ENCODE measurements around the gene FABP1.

Gene FABP1

GRCh38 chr2:88095022-88095421 is 32.8 kb downstream of the FABP1 start (continued):
- no peak for TF ChIP-seq ZNF600 (tag by site-specific recombination; IDR thresholded peaks at IDR 0.05)

DNA sequence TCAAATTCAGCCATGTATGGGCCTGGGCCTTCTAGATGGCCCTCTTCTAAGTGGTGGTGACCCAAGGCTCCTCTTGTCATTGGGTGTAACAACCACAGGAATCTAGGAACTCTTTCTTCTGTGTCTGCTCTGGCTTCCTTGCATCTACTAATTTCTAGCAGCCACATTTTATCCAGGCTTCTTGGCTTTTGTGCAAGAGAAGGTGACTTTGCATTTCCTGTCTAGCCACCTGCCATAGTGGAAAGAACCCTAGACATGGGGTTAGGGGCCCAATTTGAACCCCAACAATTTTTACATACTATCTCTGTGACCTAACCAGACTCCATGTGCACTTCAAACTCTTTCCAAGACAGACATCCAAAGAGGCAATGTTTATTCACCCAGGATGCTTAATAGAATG is 35.1 kb downstream of the FABP1 start:
- no peak overlapping the region for H3K4me3 ChIP-seq (ENCODE audit: low read depth, low read length)
- H3K9me3 ChIP-seq (ENCODE audit: control insufficient read depth, insufficient read depth, low read depth, low read length): no peaks in the 10 kb centered on the region
- TF ChIP-seq TSHZ1 (tag by site-specific recombination; IDR thresholded peaks at IDR 0.05; ENCODE audit: borderline replicate concordance) (no peak), MEIS1 (CRISPR knock-in tag; IDR thresholded peaks at IDR 0.05; ENCODE audit: borderline replicate concordance) (no peak), HOXA7 (CRISPR knock-in tag; IDR thresholded peaks at IDR 0.05; ENCODE audit: borderline replicate concordance) (no peak), ZNF133 (tag by site-specific recombination; IDR thresholded peaks at IDR 0.05) (no peak), ZNF341 (tag by site-specific recombination; IDR thresholded peaks at IDR 0.05; ENCODE audit: low read depth) (no peak), ZNF660 (tag by site-specific recombination; IDR thresholded peaks at IDR 0.05) (no peak), ZNF785 (tag by site-specific recombination; IDR thresholded peaks at IDR 0.05) (no peak), ZNF140 (tag by site-specific recombination; IDR thresholded peaks at IDR 0.05) (no peak), ZNF211 (tag by site-specific recombination; IDR thresholded peaks at IDR 0.05; ENCODE audit: low read depth) (no peak), GLIS1 (tag by site-specific recombination; IDR thresholded peaks at IDR 0.05) (no peak), ZNF514 (tag by site-specific recombination; IDR thresholded peaks at IDR 0.05) (no peak), ZFP41 (tag by site-specific recombination; IDR thresholded peaks at IDR 0.05; ENCODE audit: borderline replicate concordance) (no peak), ZNF148 (tag by site-specific recombination; IDR thresholded peaks at IDR 0.05; ENCODE audit: borderline replicate concordance) (no peak)
- TF ChIP-seq, protein P1, sequence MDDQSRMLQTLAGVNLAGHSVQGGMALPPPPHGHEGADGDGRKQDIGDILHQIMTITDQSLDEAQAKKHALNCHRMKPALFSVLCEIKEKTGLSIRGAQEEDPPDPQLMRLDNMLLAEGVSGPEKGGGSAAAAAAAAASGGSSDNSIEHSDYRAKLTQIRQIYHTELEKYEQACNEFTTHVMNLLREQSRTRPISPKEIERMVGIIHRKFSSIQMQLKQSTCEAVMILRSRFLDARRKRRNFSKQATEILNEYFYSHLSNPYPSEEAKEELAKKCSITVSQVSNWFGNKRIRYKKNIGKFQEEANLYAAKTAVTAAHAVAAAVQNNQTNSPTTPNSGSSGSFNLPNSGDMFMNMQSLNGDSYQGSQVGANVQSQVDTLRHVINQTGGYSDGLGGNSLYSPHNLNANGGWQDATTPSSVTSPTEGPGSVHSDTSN (CRISPR knock-in tag; IDR thresholded peaks at IDR 0.05): no peak
- CTCF ChIA-PET: interaction anchor here (2.1 kb wide), 1 partner anchor 32 kb away, joined by 11 read pairs; no protein-coding TSS in a partner anchor
- POLR2A ChIA-PET: no interaction called here
- no peaks in the 10 kb centered on the region for H3K36me3 ChIP-seq (ENCODE audit: control insufficient read depth in 2 of 2, insufficient read depth in 1 of 2, low read length in 2 of 2)
- H3K4me1 ChIP-seq (ENCODE audit: control insufficient read depth, insufficient read depth, low read length): no peaks in the 10 kb centered on the region
- H3K27ac ChIP-seq (ENCODE audit: extremely low read depth, low read depth, low read length): no peak overlapping the region

GRCh38 chr2:88091943-88092342 is 35.9 kb downstream of the FABP1 start:
- H3K9me3 ChIP-seq (ENCODE audit: control insufficient read depth, insufficient read depth, low read depth, low read length): no peaks in the 10 kb centered on the region
- POLR2A ChIA-PET: no interaction called here
- H3K36me3 ChIP-seq (ENCODE audit: control insufficient read depth in 2 of 2, insufficient read depth in 1 of 2, low read length in 2 of 2): no peaks in the 10 kb centered on the region
- TF ChIP-seq ZNF561 (tag by site-specific recombination; IDR thresholded peaks at IDR 0.05; ENCODE audit: borderline replicate concordance) (no peak), ZNF133 (tag by site-specific recombination; IDR thresholded peaks at IDR 0.05) (no peak), ZEB2 (tag by site-specific recombination; IDR thresholded peaks at IDR 0.05) (no peak), PRDM10 (tag by site-specific recombination; IDR thresholded peaks at IDR 0.05) (no peak), ZNF548 (tag by site-specific recombination; IDR thresholded peaks at IDR 0.05) (no peak), ZNF302 (tag by site-specific recombination; IDR thresholded peaks at IDR 0.05; ENCODE audit: low read depth) (no peak), MEIS1 (CRISPR knock-in tag; IDR thresholded peaks at IDR 0.05; ENCODE audit: borderline replicate concordance) (no peak), GLI4 (tag by site-specific recombination; IDR thresholded peaks at IDR 0.05) (no peak)
- TF ChIP-seq, protein P2, sequence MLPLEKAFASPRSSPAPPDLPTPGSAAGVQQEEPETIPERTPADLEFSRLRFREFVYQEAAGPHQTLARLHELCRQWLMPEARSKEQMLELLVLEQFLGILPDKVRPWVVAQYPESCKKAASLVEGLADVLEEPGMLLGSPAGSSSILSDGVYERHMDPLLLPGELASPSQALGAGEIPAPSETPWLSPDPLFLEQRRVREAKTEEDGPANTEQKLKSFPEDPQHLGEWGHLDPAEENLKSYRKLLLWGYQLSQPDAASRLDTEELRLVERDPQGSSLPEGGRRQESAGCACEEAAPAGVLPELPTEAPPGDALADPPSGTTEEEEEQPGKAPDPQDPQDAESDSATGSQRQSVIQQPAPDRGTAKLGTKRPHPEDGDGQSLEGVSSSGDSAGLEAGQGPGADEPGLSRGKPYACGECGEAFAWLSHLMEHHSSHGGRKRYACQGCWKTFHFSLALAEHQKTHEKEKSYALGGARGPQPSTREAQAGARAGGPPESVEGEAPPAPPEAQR (tag by site-specific recombination; IDR thresholded peaks at IDR 0.05): no peak
- H3K4me1 ChIP-seq (ENCODE audit: control insufficient read depth, insufficient read depth, low read length): no peaks in the 10 kb centered on the region
- CTCF ChIA-PET: interaction anchor here (0.9 to 2.1 kb wide), 2 partner anchors 31 to 100 kb away, joined by 3 to 11 read pairs; no protein-coding TSS in a partner anchor
- H3K4me3 ChIP-seq (ENCODE audit: low read depth, low read length): no peak overlapping the region
- no peak overlapping the region for H3K27ac ChIP-seq (ENCODE audit: extremely low read depth, low read depth, low read length)
